HEK293 (cell line): ENCODE data around the gene CCDC85C.

Experiments used
- CTCF ChIA-PET: fragments of 350-600 bp; formaldehyde crosslinking; extraction: SDS; loops from one replicate; lab custom pipeline; 2021; ENCODE audit warnings: antibody characterized with exemption; lab: Yijun Ruan, JAX
- POLR2A ChIA-PET: fragments of 300-600 bp; formaldehyde crosslinking; extraction: SDS; loops from one replicate; lab custom pipeline; 2020; ENCODE audit warnings: antibody characterized with exemption, inconsistent platforms; lab: Yijun Ruan, JAX
- H3K27ac ChIP-seq: fragments of 200-500 bp; sonication (Bioruptor generic); 2 replicates; pipeline ENCODE4 v1.5.1; 2014; ENCODE audit warnings: low read depth, low read length, control low read depth, inconsistent platforms; ENCODE audit errors: extremely low read depth
- H3K36me3 ChIP-seq, 2 experiments: fragments of 200-500 bp in 1 of 2; sonication (Bioruptor generic) in 1 of 2; 1 replicate in 1 of 2; 2 replicates in 1 of 2; pipeline ENCODE4 v1.5.1; 2014 to 2017; ENCODE audit warnings: inconsistent platforms in 2 of 2, low read length in 2 of 2; ENCODE audit not compliant: control insufficient read depth in 2 of 2, insufficient read depth in 1 of 2
- H3K4me1 ChIP-seq: fragments of 200-500 bp; sonication (Bioruptor generic); 2 replicates; pipeline ENCODE4 v1.5.1; 2014; ENCODE audit warnings: mild to moderate bottlenecking, low read length, inconsistent platforms; ENCODE audit not compliant: control insufficient read depth, insufficient read depth
- H3K4me3 ChIP-seq: 2 replicates; pipeline ENCODE4 v1.5.1; 2011; ENCODE audit warnings: low read depth, mild to moderate bottlenecking, control low read depth, low read length, moderate library complexity
- H3K9me3 ChIP-seq: fragments of 200-500 bp; sonication (Bioruptor generic); 2 replicates; pipeline ENCODE4 v1.5.1; 2014; ENCODE audit warnings: low read depth, low read length, inconsistent platforms; ENCODE audit not compliant: control insufficient read depth, insufficient read depth
- GLIS1 ChIP-seq: fragments of 450-650 bp; formaldehyde crosslinking; IDR thresholded peaks from 2 replicates; pipeline ENCODE4 v1.5.1; 2016; ENCODE audit warnings: missing biosample characterization, missing genetic modification characterization
- SP2 ChIP-seq: fragments of 450-650 bp; formaldehyde crosslinking; IDR thresholded peaks from 2 replicates; pipeline ENCODE4 v1.5.1; 2016; ENCODE audit warnings: missing biosample characterization, missing genetic modification characterization
- WT1 ChIP-seq: fragments of 450-650 bp; formaldehyde crosslinking; IDR thresholded peaks from 2 replicates; pipeline ENCODE4 v1.5.1; 2016; ENCODE audit warnings: missing biosample characterization, missing genetic modification characterization
- YY2 ChIP-seq: fragments of 450-650 bp; formaldehyde crosslinking; IDR thresholded peaks from 2 replicates; pipeline ENCODE4 v1.5.1; 2016; ENCODE audit warnings: missing biosample characterization, missing genetic modification characterization
- ZBTB20 ChIP-seq: fragments of 450-650 bp; formaldehyde crosslinking; IDR thresholded peaks from 2 replicates; pipeline ENCODE4 v1.5.1; 2016; ENCODE audit warnings: missing biosample characterization, missing genetic modification characterization
- ZFP41 ChIP-seq: fragments of 450-650 bp; formaldehyde crosslinking; IDR thresholded peaks from 2 replicates; pipeline ENCODE4 v1.5.1; 2016; ENCODE audit warnings: missing biosample characterization, missing genetic modification characterization, borderline replicate concordance
- ZIC2 ChIP-seq: fragments of 450-650 bp; formaldehyde crosslinking; IDR thresholded peaks from 2 replicates; pipeline ENCODE4 v1.5.1; 2016; ENCODE audit warnings: missing biosample characterization, missing genetic modification characterization
- ZNF121 ChIP-seq: fragments of 450-650 bp; formaldehyde crosslinking; IDR thresholded peaks from 2 replicates; pipeline ENCODE4 v1.5.1; 2016; ENCODE audit warnings: missing biosample characterization, missing genetic modification characterization
- ZNF16 ChIP-seq: fragments of 450-650 bp; formaldehyde crosslinking; IDR thresholded peaks from 2 replicates; pipeline ENCODE4 v1.5.1; 2016; ENCODE audit warnings: low read depth, missing biosample characterization, missing genetic modification characterization
- ZNF23 ChIP-seq: fragments of 450-650 bp; formaldehyde crosslinking; IDR thresholded peaks from 2 replicates; pipeline ENCODE4 v1.5.1; 2016; ENCODE audit warnings: missing biosample characterization, missing genetic modification characterization, borderline replicate concordance
- ZNF239 ChIP-seq: fragments of 450-650 bp; formaldehyde crosslinking; IDR thresholded peaks from 2 replicates; pipeline ENCODE4 v1.5.1; 2016; ENCODE audit warnings: missing biosample characterization, missing genetic modification characterization
- ZNF37A ChIP-seq: fragments of 450-650 bp; IDR thresholded peaks from 2 replicates; pipeline ENCODE4 v1.5.1; 2018; ENCODE audit warnings: missing biosample characterization, missing genetic modification characterization
- ZNF423 ChIP-seq: fragments of 450-650 bp; formaldehyde crosslinking; IDR thresholded peaks from 2 replicates; pipeline ENCODE4 v1.5.1; 2016; ENCODE audit warnings: missing biosample characterization, missing genetic modification characterization
- ZNF544 ChIP-seq: fragments of 450-650 bp; formaldehyde crosslinking; IDR thresholded peaks from 2 replicates; pipeline ENCODE4 v1.5.0; 2017; ENCODE audit warnings: missing biosample characterization, missing genetic modification characterization
- ZNF664 ChIP-seq: fragments of 450-650 bp; formaldehyde crosslinking; IDR thresholded peaks from 2 replicates; pipeline ENCODE4 v1.5.1; 2016; ENCODE audit warnings: missing biosample characterization, missing genetic modification characterization
- ZNF707 ChIP-seq: fragments of 450-650 bp; formaldehyde crosslinking; IDR thresholded peaks from 2 replicates; pipeline ENCODE4 v1.5.1; 2016; ENCODE audit warnings: missing biosample characterization, missing genetic modification characterization
- ZNF785 ChIP-seq: fragments of 450-650 bp; formaldehyde crosslinking; IDR thresholded peaks from 2 replicates; pipeline ENCODE4 v1.5.1; 2016; ENCODE audit warnings: missing biosample characterization, missing genetic modification characterization
- TF ChIP-seq, protein P1 (sequence below): fragments of 450-650 bp; formaldehyde crosslinking; IDR thresholded peaks from 2 replicates; pipeline ENCODE4 v1.5.1; 2016; ENCODE audit warnings: missing biosample characterization, missing genetic modification characterization
- TF ChIP-seq, protein P2 (sequence below): fragments of 450-650 bp; IDR thresholded peaks from 2 replicates; pipeline ENCODE4 v1.5.1; 2018; ENCODE audit warnings: missing biosample characterization, mild to moderate bottlenecking, missing genetic modification characterization
- TF ChIP-seq, protein P3 (sequence below): fragments of 450-650 bp; formaldehyde crosslinking; IDR thresholded peaks from 2 replicates; pipeline ENCODE4 v1.5.1; 2017; ENCODE audit warnings: missing biosample characterization, missing genetic modification characterization

Gene CCDC85C

DNA sequence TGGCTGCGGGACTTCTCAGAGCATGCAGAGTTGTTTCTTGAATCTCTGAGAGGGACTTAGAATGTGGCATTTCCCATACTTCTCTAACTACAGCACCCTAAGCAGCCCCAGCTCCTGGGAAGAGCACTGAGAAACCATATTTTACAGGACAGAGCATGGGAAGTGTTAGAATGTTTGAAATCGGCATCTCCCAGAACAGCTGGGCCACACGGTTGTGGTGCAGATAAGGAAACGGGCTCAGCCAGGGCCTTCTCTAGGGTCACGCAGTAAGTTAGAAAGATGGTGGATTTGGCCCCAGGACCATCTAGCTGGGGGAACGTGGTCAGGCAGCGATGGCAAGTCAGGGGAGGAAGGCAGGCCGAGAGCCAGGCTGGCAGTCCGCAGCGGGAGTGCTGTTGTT lies 30.4 kb upstream of the CCDC85C start:
- no peak overlapping the region for H3K4me3 ChIP-seq
- ChIA-PET CTCF (no interaction called here), POLR2A (no interaction called here)
- no peaks in the 10 kb centered on the region for H3K4me1 ChIP-seq
- 0 out of 2 replicates have a peak, but pooled peaks have one; percentile 45 for TF ChIP-seq ZNF239
- TF ChIP-seq ZFP41 (tag by site-specific recombination): no peak
- H3K36me3 ChIP-seq: no peaks in the 10 kb centered on the region
- H3K27ac ChIP-seq: no peak overlapping the region
- H3K9me3 ChIP-seq: no peaks in the 10 kb centered on the region

DNA sequence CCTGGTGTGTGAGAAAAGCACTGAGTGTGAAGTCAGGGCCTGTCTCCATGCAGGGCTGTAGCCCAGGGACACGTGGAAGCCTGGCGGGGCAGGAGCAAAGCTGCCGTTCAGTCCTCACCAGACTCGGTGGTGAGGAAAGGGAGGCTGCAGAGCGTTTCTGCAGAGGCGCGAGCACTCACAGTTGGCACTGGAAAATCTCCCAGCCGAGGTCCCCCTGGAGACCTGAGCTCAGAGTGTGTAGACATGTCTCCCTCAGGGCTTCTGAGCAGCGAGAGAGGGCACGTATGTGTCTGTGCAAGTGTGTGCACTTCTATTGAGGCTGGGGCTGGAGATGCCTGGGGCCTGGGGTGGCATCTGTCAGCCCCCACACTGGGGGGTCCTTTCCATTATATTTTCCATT lies 29.9 kb upstream of the CCDC85C start:
- ChIA-PET CTCF (interaction anchor here (0.5 to 0.6 kb wide), 3 partner anchors 114 to 391 kb away, joined by 3 to 4 read pairs (median 4); no protein-coding TSS in a partner anchor), POLR2A (no interaction called here)
- Histone ChIP-seq H3K9me3 (no peaks in the 10 kb centered on the region), H3K4me1 (no peaks in the 10 kb centered on the region), H3K36me3 (no peaks in the 10 kb centered on the region), H3K27ac (no peak overlapping the region), H3K4me3 (no peak overlapping the region)
- TF ChIP-seq ZNF423 (tag by site-specific recombination) (no peak), YY2 (tag by site-specific recombination) (no peak), ZNF544 (tag by site-specific recombination) (no peak), ZNF16 (tag by site-specific recombination) (no peak), WT1 (tag by site-specific recombination) (no peak), SP2 (no peak), ZNF121 (no peak), ZNF707 (tag by site-specific recombination) (no peak), ZNF23 (tag by site-specific recombination) (no peak), ZBTB20 (tag by site-specific recombination) (no peak), ZNF37A (tag by site-specific recombination) (no peak)
- TF ChIP-seq, protein P1, sequence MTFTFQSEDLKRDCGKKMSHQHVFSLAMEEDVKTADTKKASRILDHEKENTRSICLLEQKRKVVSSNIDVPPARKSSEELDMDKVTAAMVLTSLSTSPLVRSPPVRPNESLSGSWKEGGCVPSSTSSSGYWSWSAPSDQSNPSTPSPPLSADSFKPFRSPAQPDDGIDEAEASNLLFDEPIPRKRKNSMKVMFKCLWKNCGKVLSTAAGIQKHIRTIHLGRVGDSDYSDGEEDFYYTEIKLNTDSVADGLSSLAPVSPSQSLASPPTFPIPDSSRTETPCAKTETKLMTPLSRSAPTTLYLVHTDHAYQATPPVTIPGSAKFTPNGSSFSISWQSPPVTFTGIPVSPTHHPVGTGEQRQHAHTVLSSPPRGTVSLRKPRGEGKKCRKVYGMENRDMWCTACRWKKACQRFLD (tag by site-specific recombination): no peak

DNA sequence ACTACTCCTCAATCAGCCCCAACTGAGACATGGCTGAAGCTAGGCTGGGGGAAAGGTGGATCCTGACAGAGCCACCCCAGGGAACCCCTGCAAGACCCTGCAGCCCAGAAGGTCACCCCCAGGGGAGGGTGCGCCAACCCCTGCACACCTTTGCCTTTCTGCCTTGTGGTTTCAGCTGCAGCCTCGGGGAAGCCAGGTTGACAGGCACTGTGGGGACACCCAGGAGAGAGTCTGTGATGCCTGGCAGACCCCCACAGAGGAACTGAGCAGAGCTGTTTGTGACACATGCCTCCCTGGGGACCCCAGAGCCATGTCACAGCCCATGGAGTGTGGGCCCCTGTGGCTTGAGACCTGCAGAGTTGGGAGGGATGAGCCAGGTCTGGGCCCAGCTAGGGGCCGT lies 29.1 kb upstream of the CCDC85C start:
- H3K27ac ChIP-seq: no peak overlapping the region
- H3K4me3 ChIP-seq: no peak overlapping the region
- H3K36me3 ChIP-seq: no peaks in the 10 kb centered on the region
- POLR2A ChIA-PET: no interaction called here
- TF ChIP-seq ZNF664 (no peak), ZNF785 (tag by site-specific recombination) (no peak), GLIS1 (tag by site-specific recombination) (peak; percentile 87), ZIC2 (tag by site-specific recombination) (peak; percentile 98)
- TF ChIP-seq, protein P2, sequence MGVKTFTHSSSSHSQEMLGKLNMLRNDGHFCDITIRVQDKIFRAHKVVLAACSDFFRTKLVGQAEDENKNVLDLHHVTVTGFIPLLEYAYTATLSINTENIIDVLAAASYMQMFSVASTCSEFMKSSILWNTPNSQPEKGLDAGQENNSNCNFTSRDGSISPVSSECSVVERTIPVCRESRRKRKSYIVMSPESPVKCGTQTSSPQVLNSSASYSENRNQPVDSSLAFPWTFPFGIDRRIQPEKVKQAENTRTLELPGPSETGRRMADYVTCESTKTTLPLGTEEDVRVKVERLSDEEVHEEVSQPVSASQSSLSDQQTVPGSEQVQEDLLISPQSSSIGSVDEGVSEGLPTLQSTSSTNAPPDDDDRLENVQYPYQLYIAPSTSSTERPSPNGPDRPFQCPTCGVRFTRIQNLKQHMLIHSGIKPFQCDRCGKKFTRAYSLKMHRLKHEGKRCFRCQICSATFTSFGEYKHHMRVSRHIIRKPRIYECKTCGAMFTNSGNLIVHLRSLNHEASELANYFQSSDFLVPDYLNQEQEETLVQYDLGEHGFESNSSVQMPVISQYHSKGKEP (tag by site-specific recombination): no peak
- TF ChIP-seq, protein P3, sequence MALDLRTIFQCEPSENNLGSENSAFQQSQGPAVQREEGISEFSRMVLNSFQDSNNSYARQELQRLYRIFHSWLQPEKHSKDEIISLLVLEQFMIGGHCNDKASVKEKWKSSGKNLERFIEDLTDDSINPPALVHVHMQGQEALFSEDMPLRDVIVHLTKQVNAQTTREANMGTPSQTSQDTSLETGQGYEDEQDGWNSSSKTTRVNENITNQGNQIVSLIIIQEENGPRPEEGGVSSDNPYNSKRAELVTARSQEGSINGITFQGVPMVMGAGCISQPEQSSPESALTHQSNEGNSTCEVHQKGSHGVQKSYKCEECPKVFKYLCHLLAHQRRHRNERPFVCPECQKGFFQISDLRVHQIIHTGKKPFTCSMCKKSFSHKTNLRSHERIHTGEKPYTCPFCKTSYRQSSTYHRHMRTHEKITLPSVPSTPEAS (tag by site-specific recombination): no peak
- TF ChIP-seq, all 188 proteins: peak for 2
- H3K9me3 ChIP-seq: no peaks in the 10 kb centered on the region
- H3K4me1 ChIP-seq: no peaks in the 10 kb centered on the region
- CTCF ChIA-PET: interaction anchor here (0.6 to 1.2 kb wide), 3 partner anchors 13 to 314 kb away, joined by 3 to 4 read pairs (median 3); no protein-coding TSS in a partner anchor
